Esophagus (tissue), 2 donors: ENCODE data around the gene PDP2. TPM values are rescaled to one million over a fixed set of nuclear protein-coding genes. Genes with fewer than 3 reads are reported as not detected.
A peak's percentile ranks its signal among the peaks of the same experiment; 100 is the strongest.
"Not testable (repeated sequence)": the region's sequence is repeated elsewhere in the genome, so short reads cannot be mapped to it uniquely, and the experiment has no call there.

Source experiments
- H3K27ac ChIP-seq, 2 donors: one replicate each; pipeline ENCODE4 v1.5.1; 2013; ENCODE audit warnings: low read depth in 2 of 2, mild to moderate bottlenecking in 2 of 2, inconsistent platforms in 1 of 2, low read length in 1 of 2, moderate library complexity in 1 of 2
- H3K27me3 ChIP-seq, 2 donors: one replicate each; pipeline ENCODE4 v1.6.1; 2013; ENCODE audit warnings: low read length in 2 of 2, control low read depth in 1 of 2, mild to moderate bottlenecking in 1 of 2; ENCODE audit not compliant: insufficient read depth in 2 of 2, control insufficient read depth in 1 of 2
- H3K36me3 ChIP-seq, 2 donors: one replicate each; pipeline ENCODE4 v1.6.1; 2013; ENCODE audit warnings: low read length in 1 of 2; ENCODE audit not compliant: control insufficient read depth in 2 of 2, insufficient read depth in 2 of 2
- H3K4me1 ChIP-seq, 2 donors: one replicate each; pipeline ENCODE4 v1.6.1; 2013; ENCODE audit warnings: low read length in 1 of 2; ENCODE audit not compliant: control insufficient read depth in 2 of 2, insufficient read depth in 2 of 2
- H3K4me3 ChIP-seq, 2 donors: one replicate each; pipeline ENCODE4 v1.5.1; 2013; ENCODE audit warnings: low read length in 2 of 2, mild to moderate bottlenecking in 2 of 2, low read depth in 1 of 2, moderate library complexity in 1 of 2
- H3K9me3 ChIP-seq, 2 donors: one replicate each; pipeline ENCODE4 v1.6.1; 2013; ENCODE audit warnings: mild to moderate bottlenecking in 2 of 2, low read depth in 1 of 2, low read length in 1 of 2, moderate library complexity in 1 of 2; ENCODE audit not compliant: control insufficient read depth in 2 of 2, insufficient read depth in 1 of 2
- WGBS, 2 donors: extraction: QIAGEN DNeasy Blood & Tissue Kit; methylation state at CpG; one replicate each; pipeline ENCODE4 v1.1.7; 2013; 5-methylcytosine and 5-hydroxymethylcytosine counted together
- polyA plus RNA-seq, 2 donors: library from polyadenylated mRNA; stranded (reverse); fragments of 200-250 nt; gene quantifications; one replicate each; pipeline ENCODE4 v1.2.3, GENCODE V29; 2013
- donor health status: healthy with polysubstance abuse.
- donor health status: Bipolar disorder and iron deficiency.

PDP2 gene
- polyA plus RNA-seq, 2 donors: 2.3 to 2.5 TPM

DNA sequence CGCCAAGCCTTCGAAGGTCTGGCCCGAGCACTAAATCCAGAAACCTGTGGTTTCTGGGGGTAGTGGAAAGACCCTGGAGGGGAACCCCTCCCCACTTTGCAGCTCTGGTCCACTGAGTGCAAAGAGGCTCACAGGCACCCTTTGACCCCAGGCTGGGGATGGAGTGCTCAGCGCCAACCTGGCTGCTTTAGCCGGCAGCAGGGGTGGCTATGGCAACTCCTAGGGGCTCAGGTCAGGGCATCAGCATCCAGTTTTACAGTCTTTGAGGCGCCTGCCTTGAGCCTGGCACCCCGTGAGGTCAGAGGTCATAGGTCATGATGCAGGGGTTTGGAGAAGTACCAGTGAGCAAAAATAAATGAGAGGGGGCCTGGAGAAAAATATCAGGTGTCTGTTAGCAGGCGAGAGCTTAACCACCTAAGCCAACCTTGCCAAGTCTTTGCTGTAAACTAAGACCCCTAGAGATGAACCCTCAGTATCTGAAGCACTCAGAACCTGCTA lies 18.2 kb upstream of the PDP2 start:
- Histone ChIP-seq H3K4me3 (no peak overlapping the region), H3K27ac (no peak overlapping the region), H3K4me1 (no peaks in the 10 kb centered on the region), H3K9me3 (no peaks in the 10 kb centered on the region), H3K27me3 (no peaks in the 10 kb centered on the region), H3K36me3 (no peaks in the 10 kb centered on the region)
- WGBS, 2 donors: 89 to 91% methylated on average over 8 of the region's 8 CpGs

DNA sequence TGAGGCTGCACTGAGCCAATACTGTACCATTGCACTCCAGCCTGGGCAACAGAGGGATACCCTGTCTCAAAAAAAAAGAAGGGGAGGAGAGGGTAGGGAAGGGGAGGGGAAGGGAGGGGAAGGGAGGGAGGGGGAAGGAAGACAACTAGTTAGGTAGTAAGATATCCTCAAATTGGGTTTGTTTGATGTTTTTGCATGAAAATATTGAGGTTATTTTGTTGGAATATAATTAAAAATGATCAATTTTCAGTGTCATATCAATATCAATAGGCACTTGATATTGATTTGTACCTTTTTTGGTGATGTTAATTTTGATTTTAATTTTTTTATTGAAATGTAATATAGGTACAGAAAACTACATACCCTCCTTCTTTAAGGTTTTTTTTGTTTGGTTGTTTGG lies 16.6 kb upstream of the PDP2 start:
- no peaks in the 10 kb centered on the region for H3K27me3 ChIP-seq
- no peaks in the 10 kb centered on the region for H3K36me3 ChIP-seq
- H3K27ac ChIP-seq: no peak overlapping the region

DNA sequence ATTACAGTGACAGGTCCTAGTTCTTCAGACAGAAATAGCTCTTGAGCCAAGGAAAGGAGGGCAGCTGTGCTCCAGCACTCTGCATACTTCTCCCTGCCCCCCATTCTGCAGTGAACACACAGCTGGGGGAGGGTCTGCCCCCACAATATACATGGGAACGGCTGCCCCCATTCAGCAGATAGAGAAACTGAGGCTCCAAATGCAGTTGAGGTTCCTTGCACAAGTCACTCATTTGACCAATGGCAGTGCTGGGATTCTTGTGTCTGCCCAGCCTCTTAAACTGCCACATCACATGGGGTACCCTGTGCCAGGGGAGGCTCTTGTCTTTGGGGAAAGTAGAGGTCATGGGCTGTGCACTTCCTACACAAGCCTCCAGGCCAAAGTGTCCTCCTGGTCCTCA lies 10.9 kb upstream of the PDP2 start:
- H3K4me1 ChIP-seq: peaks cover 0 to 3% of the 10 kb centered on the region in 2 donors
- 87 to 100% methylated on average over 1 of the region's 1 CpG for WGBS, 2 donors
- no peaks in the 10 kb centered on the region for H3K27me3 ChIP-seq
- H3K9me3 ChIP-seq: no peaks in the 10 kb centered on the region
- H3K27ac ChIP-seq: no peak overlapping the region
- no peak overlapping the region for H3K4me3 ChIP-seq
- H3K36me3 ChIP-seq: no peaks in the 10 kb centered on the region

More for the DNA sequence above, 16.6 kb upstream of the PDP2 start:
- no peaks in the 10 kb centered on the region for H3K4me1 ChIP-seq
- H3K9me3 ChIP-seq: no peaks in the 10 kb centered on the region
- H3K4me3 ChIP-seq: no peak overlapping the region

DNA sequence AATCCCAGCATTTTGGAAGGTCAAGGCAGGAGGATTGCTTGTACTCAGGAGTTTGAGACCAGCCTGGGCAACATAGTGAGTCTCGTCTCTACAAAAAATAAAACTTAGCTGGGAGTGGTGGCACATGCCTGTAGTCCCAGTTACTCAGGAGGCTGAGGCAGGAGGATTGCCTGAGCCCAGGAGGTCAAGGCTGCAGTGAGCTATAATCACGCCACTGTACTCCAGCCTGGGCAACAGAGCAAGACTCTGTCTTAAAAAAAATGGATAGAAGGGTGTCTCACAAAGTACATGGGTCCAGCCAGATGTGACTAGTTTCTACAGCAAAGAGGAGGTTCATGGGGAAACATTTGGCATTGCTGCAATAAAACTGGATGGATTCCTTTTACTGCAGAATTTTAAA lies 9.0 kb upstream of the PDP2 start:
- not testable (repeated sequence) for H3K4me3 ChIP-seq, H3K36me3 ChIP-seq, H3K27me3 ChIP-seq, H3K4me1 ChIP-seq, H3K9me3 ChIP-seq, H3K27ac ChIP-seq
- WGBS, 2 donors: 88 to 93% methylated on average over 2 of the region's 2 CpGs

DNA sequence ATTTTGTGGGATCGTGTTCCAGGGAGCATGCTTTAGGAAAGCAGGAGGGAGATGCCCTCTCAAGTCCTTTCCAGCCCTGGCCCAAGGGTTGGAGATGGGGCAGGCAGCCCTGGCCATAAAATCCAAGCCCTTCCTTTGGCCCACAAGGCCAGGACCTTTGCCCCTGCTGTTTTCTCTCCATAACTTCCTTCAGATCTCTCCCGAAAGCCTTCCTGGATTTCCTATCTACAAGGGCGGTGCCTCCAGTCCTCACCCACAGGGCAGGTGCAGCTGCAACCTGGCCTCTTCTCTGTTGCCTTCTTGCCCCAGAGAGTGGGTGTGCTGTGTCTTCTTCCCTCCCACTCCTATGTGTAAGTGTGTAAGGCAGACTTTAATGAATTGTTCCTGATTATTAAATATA lies 8.5 kb upstream of the PDP2 start:
- WGBS, 2 donors: 79 to 89% methylated on average over 3 of the region's 3 CpGs
- H3K9me3 ChIP-seq: no peaks in the 10 kb centered on the region
- peaks cover 0 to 3% of the 10 kb centered on the region in 2 donors for H3K4me1 ChIP-seq
- no peak overlapping the region for H3K4me3 ChIP-seq
- H3K27me3 ChIP-seq: no peaks in the 10 kb centered on the region
- no peaks in the 10 kb centered on the region for H3K36me3 ChIP-seq
- no peak overlapping the region for H3K27ac ChIP-seq

DNA sequence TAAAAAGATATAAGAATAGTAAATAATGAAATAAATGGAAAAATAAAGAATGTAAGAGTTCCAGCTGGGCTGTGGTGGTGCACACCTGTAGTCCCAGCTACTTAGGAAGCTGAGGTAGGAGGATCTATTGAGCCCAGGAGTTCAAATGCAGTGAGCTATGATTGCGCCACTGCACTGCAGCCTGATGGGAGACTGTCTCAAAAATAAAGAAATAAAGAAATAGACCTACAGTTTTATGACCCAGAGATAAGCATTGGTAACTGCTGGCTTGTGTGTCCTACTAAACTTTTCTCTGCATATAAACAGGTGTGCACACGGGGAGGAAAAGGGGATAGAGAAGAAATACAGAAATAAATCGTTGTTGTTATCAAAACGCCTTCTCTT lies 7.8 kb upstream of the PDP2 start:
- Histone ChIP-seq H3K4me1 (peaks cover 0 to 3% of the 10 kb centered on the region in 2 donors), H3K4me3 (peak overlapping the region in 1 of 2 donors; percentile 29), H3K27ac (no peak overlapping the region), H3K27me3 (no peaks in the 10 kb centered on the region), H3K9me3 (no peaks in the 10 kb centered on the region), H3K36me3 (no peaks in the 10 kb centered on the region)
- 41 to 54% methylated on average over 4 of the region's 4 CpGs for WGBS, 2 donors

DNA sequence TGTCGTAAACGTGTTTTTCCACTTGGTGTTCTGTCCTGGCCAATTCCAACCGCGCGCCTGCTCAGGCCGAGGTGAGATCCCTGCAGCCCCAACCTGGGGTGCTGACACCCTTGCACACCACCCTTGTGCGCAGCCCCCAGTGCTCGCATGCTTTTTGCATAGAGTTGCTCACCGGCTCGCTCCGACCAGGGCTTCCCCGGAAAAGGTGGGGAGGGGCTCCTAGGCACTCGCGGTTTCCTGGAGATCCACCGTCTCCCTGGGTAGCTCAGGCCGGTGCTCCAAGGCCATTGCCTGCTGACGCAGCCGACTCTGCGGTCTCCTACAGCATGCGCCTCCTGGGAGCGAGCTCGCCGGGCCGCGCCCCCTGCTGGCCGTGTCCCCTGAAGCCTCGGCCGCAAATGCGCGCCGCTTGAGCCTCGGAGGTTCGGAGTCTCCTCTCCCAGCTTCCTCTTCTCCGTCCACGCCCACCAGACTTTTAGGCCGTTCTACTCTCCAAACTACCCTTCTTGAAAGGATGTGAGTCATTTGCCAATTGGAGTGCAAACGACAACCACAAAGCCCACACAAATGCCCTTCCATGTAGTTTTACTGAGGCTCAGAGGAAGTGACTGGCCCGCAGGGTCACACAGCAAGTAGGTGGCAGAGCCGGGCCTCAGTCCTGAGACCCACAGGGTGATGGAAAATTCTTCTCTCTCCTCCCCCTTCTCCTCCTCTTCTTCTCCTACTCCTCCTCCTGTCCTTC lies 7.2 kb upstream of the PDP2 start:
- peak overlapping the region in 1 of 2 donors; percentile 73 for H3K27ac ChIP-seq
- H3K4me1 ChIP-seq: peaks cover 0 to 3% of the 10 kb centered on the region in 2 donors
- no peaks in the 10 kb centered on the region for H3K36me3 ChIP-seq
- peak overlapping the region; percentile 29 to 41 for H3K4me3 ChIP-seq
- no peaks in the 10 kb centered on the region for H3K9me3 ChIP-seq
- H3K27me3 ChIP-seq: no peaks in the 10 kb centered on the region
- WGBS, 2 donors: 3% methylated on average over 37 to 39 of the region's 39 CpGs

DNA sequence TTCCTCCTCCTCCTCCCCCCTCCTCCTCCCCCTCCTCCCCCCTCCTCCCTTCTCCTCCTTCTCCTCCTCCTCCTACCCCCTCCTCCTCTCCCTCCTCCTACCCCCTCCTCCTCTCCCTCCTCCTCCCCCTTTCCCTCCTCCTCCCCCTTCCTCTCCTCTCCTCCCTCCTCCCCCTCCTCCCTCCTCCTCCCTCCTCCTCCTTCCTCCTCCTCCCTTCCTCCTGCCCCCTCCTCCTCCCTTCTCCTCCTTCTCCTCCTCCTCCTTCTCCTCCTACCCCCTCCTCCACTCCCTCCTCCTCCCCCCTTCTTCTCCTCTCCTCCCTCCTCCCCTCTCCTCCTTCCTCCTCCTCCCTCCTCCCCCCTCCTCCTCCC lies 6.6 kb upstream of the PDP2 start:
- H3K27me3 ChIP-seq: no peaks in the 10 kb centered on the region
- peaks cover 0 to 3% of the 10 kb centered on the region in 2 donors for H3K4me1 ChIP-seq
- no peaks in the 10 kb centered on the region for H3K36me3 ChIP-seq
- H3K27ac ChIP-seq: peak overlapping the region in 1 of 2 donors; percentile 73
- no peak overlapping the region for H3K4me3 ChIP-seq
- no peaks in the 10 kb centered on the region for H3K9me3 ChIP-seq

DNA sequence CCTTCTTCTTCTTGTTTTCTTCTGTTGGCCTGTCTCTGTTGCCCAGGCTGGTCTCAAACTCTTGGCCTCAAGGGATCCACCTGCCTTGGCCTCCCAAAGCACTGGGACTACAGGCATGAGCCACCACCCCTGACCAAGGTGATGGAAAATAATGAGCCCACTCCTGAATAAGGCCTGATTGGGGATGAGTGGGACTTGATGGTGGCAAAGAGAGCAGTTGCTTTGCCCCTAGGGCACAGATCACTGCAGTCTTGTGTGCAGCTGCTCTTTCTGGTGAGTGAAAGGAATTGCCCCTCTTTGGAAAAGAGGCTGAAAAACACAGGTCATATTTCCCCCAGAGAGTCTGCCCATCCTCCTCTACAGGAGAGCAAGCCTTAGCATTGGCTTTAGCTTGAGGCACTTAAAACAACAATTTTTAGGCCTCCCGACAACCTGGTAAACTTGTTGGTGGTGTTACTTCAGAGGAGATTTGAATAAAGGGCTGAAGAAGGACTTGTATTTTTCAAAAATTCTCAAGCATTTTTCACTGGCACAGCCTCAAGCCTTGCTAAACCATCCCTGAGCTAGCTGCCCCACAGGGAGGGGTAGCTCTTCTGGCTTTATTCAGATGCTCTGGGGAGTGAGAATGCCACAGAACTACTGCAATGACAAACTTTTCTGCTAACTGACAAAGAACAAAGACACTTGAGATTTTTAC lies 6.1 kb upstream of the PDP2 start:
- no peak overlapping the region for H3K4me3 ChIP-seq
- H3K27ac ChIP-seq: peak overlapping the region in 1 of 2 donors; percentile 36
- H3K9me3 ChIP-seq: no peaks in the 10 kb centered on the region
- H3K36me3 ChIP-seq: no peaks in the 10 kb centered on the region
- no peaks in the 10 kb centered on the region for H3K27me3 ChIP-seq
- 49 to 50% methylated on average over 1 of the region's 1 CpG for WGBS, 2 donors
- peaks cover 0 to 3% of the 10 kb centered on the region in 2 donors for H3K4me1 ChIP-seq

DNA sequence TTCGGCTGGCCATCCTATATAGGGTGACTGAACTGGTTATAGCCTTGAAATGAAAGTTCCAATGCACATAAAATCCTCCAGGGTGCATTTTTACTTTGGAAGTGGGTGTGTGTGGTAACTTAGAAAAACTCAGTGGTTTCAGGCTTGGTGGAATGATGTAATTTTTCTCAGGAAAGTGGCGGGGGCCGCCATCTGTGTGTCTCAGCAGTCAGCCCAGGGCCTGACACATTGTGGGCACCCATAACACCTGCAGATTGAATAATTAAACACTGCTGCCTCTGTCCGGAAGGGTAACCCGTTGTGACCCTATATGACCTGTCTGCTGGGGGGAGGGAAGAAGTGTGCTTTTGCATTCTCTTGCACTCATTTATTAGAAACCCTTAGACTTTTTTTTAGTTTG lies 2.2 kb upstream of the PDP2 start:
- Histone ChIP-seq H3K9me3 (no peaks in the 10 kb centered on the region), H3K4me1 (peaks cover 0 to 3% of the 10 kb centered on the region in 2 donors), H3K27ac (no peak overlapping the region), H3K4me3 (no peak overlapping the region), H3K27me3 (no peaks in the 10 kb centered on the region), H3K36me3 (no peaks in the 10 kb centered on the region)
- 42 to 59% methylated on average over 5 of the region's 5 CpGs for WGBS, 2 donors
